HEK293 (cell line): ENCODE measurements around the gene MIER3.

Experiments used
- ATF2 ChIP-seq: fragments of 450-650 bp; formaldehyde crosslinking; IDR thresholded peaks from 2 replicates; pipeline ENCODE4 v1.5.1; 2016; ENCODE audit warnings: missing biosample characterization, missing genetic modification characterization, low read depth
- HOXA7 ChIP-seq: sonication (generic); formaldehyde crosslinking; IDR thresholded peaks from 2 replicates; pipeline ENCODE4 v1.8.1; 2022; ENCODE audit warnings: missing genetic modification reagents, borderline replicate concordance
- HOXD13 ChIP-seq: sonication (generic); formaldehyde crosslinking; IDR thresholded peaks from 2 replicates; pipeline ENCODE4 v1.8.0; 2022; ENCODE audit warnings: missing genetic modification reagents, borderline replicate concordance
- PATZ1 ChIP-seq: fragments of 450-650 bp; formaldehyde crosslinking; IDR thresholded peaks from 2 replicates; pipeline ENCODE4 v1.5.1; 2016; ENCODE audit warnings: missing biosample characterization, missing genetic modification characterization
- PRDM10 ChIP-seq: fragments of 450-650 bp; formaldehyde crosslinking; IDR thresholded peaks from 2 replicates; pipeline ENCODE4 v1.5.1; 2016; ENCODE audit warnings: missing biosample characterization, missing genetic modification characterization
- PRDM4 ChIP-seq: fragments of 450-650 bp; formaldehyde crosslinking; IDR thresholded peaks from 2 replicates; pipeline ENCODE4 v1.5.1; 2017; ENCODE audit warnings: missing biosample characterization, missing genetic modification characterization
- PRDM6 ChIP-seq: fragments of 450-650 bp; formaldehyde crosslinking; IDR thresholded peaks from 2 replicates; pipeline ENCODE4 v1.5.1; 2017; ENCODE audit warnings: missing biosample characterization, missing genetic modification characterization
- ZBTB20 ChIP-seq: fragments of 450-650 bp; formaldehyde crosslinking; IDR thresholded peaks from 2 replicates; pipeline ENCODE4 v1.5.1; 2016; ENCODE audit warnings: missing biosample characterization, missing genetic modification characterization
- ZBTB44 ChIP-seq: fragments of 450-650 bp; IDR thresholded peaks from 2 replicates; pipeline ENCODE4 v1.5.1; 2018; ENCODE audit warnings: missing biosample characterization, mild to moderate bottlenecking, missing genetic modification characterization
- ZNF148 ChIP-seq: fragments of 450-650 bp; formaldehyde crosslinking; IDR thresholded peaks from 2 replicates; pipeline ENCODE4 v1.5.0; 2017; ENCODE audit warnings: missing biosample characterization, missing genetic modification characterization, borderline replicate concordance
- ZNF184 ChIP-seq: fragments of 450-650 bp; IDR thresholded peaks from 2 replicates; pipeline ENCODE4 v1.5.1; 2018; ENCODE audit warnings: missing biosample characterization, mild to moderate bottlenecking, missing genetic modification characterization
- ZNF221 ChIP-seq: fragments of 450-650 bp; formaldehyde crosslinking; IDR thresholded peaks from 2 replicates; pipeline ENCODE4 v1.5.1; 2017; ENCODE audit warnings: missing biosample characterization, missing genetic modification characterization, borderline replicate concordance
- ZNF311 ChIP-seq: fragments of 450-650 bp; formaldehyde crosslinking; IDR thresholded peaks from 2 replicates; pipeline ENCODE4 v1.5.1; 2017; ENCODE audit warnings: missing biosample characterization, missing genetic modification characterization, borderline replicate concordance
- ZNF37A ChIP-seq: fragments of 450-650 bp; IDR thresholded peaks from 2 replicates; pipeline ENCODE4 v1.5.1; 2018; ENCODE audit warnings: missing biosample characterization, missing genetic modification characterization
- ZNF488 ChIP-seq: fragments of 450-650 bp; formaldehyde crosslinking; IDR thresholded peaks from 2 replicates; pipeline ENCODE4 v1.5.1; 2016; ENCODE audit warnings: missing biosample characterization, missing genetic modification characterization
- ZNF521 ChIP-seq: fragments of 450-650 bp; formaldehyde crosslinking; IDR thresholded peaks from 2 replicates; pipeline ENCODE4 v1.5.1; 2017; ENCODE audit warnings: missing biosample characterization, mild to moderate bottlenecking, missing genetic modification characterization
- ZNF549 ChIP-seq: fragments of 450-650 bp; IDR thresholded peaks from 2 replicates; pipeline ENCODE4 v1.5.1; 2018; ENCODE audit warnings: missing biosample characterization, missing genetic modification characterization, mild to moderate bottlenecking, inconsistent platforms, moderate library complexity
- ZNF555 ChIP-seq: fragments of 450-650 bp; formaldehyde crosslinking; conservative IDR thresholded peaks from 2 replicates; pipeline ENCODE4 v1.5.1; 2017; ENCODE audit warnings: missing biosample characterization, mild to moderate bottlenecking, missing genetic modification characterization, inconsistent platforms
- ZNF600 ChIP-seq: fragments of 450-650 bp; formaldehyde crosslinking; IDR thresholded peaks from 2 replicates; pipeline ENCODE4 v1.5.1; 2016; ENCODE audit warnings: missing biosample characterization, missing genetic modification characterization
- ZNF626 ChIP-seq: fragments of 450-650 bp; sonication (Bioruptor Pico); formaldehyde crosslinking; IDR thresholded peaks from 2 replicates; pipeline ENCODE4 v1.5.1; 2018; ENCODE audit warnings: missing biosample characterization, missing genetic modification characterization, inconsistent platforms
- ZNF670 ChIP-seq: fragments of 450-650 bp; formaldehyde crosslinking; IDR thresholded peaks from 2 replicates; pipeline ENCODE4 v1.5.1; 2016; ENCODE audit warnings: missing biosample characterization, missing genetic modification characterization, low read depth
- ZNF747 ChIP-seq: fragments of 450-650 bp; formaldehyde crosslinking; IDR thresholded peaks from 2 replicates; pipeline ENCODE4 v1.5.1; 2016; ENCODE audit warnings: missing biosample characterization, missing genetic modification characterization

Gene MIER3

GRCh38 chr5:56910210-56910965 is 41.5 kb downstream of the MIER3 start (continued):
- no peak for TF ChIP-seq PRDM10 (tag by site-specific recombination)
- no peak for TF ChIP-seq ZNF148 (tag by site-specific recombination)
- TF ChIP-seq ZNF184 (tag by site-specific recombination): no peak
- TF ChIP-seq ZNF626 (tag by site-specific recombination): no peak
- TF ChIP-seq ATF2 (tag by site-specific recombination): peak; percentile 45; the same call in 1 of the 2 replicates
- no peak for TF ChIP-seq PRDM6 (tag by site-specific recombination)
- no peak for TF ChIP-seq ZNF521 (tag by site-specific recombination)
- TF ChIP-seq ZNF488 (tag by site-specific recombination): no peak
- no peak for TF ChIP-seq PATZ1 (tag by site-specific recombination)
- TF ChIP-seq ZNF747 (tag by site-specific recombination): no peak
- TF ChIP-seq ZNF670: no peak
- TF ChIP-seq ZNF221 (tag by site-specific recombination): no peak
- no peak for TF ChIP-seq ZBTB44 (tag by site-specific recombination)
- TF ChIP-seq ZNF37A (tag by site-specific recombination): no peak
- TF ChIP-seq HOXD13 (CRISPR knock-in tag): no peak
- TF ChIP-seq ZBTB20 (tag by site-specific recombination): peak; percentile 36; the same call in 1 of the 2 replicates
- no peak for TF ChIP-seq ZNF555 (tag by site-specific recombination)
- TF ChIP-seq ZNF600 (tag by site-specific recombination): peak; percentile 77
- no peak for TF ChIP-seq ZNF311 (tag by site-specific recombination)
- TF ChIP-seq ZNF549 (tag by site-specific recombination): no peak
- TF ChIP-seq PRDM4: no peak
- TF ChIP-seq HOXA7: no peak
